Hair follicular keratinocyte (primary cell): Measurements from ENCODE around the gene ATXN10. TPM values are rescaled to one million over a fixed set of nuclear protein-coding genes. Genes with fewer than 3 reads are reported as not detected.

Experiments
- total RNA-seq: library from RNA; depleted of rRNA; stranded (reverse); fragments of >200 nt; gene quantifications from 2 replicates; pipeline ENCODE4 v1.2.3, GENCODE V29; 2015

Gene ATXN10, protein sequence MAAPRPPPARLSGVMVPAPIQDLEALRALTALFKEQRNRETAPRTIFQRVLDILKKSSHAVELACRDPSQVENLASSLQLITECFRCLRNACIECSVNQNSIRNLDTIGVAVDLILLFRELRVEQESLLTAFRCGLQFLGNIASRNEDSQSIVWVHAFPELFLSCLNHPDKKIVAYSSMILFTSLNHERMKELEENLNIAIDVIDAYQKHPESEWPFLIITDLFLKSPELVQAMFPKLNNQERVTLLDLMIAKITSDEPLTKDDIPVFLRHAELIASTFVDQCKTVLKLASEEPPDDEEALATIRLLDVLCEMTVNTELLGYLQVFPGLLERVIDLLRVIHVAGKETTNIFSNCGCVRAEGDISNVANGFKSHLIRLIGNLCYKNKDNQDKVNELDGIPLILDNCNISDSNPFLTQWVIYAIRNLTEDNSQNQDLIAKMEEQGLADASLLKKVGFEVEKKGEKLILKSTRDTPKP
- 69.0 and 77.1 TPM in 2 replicates for total RNA-seq

DNA sequence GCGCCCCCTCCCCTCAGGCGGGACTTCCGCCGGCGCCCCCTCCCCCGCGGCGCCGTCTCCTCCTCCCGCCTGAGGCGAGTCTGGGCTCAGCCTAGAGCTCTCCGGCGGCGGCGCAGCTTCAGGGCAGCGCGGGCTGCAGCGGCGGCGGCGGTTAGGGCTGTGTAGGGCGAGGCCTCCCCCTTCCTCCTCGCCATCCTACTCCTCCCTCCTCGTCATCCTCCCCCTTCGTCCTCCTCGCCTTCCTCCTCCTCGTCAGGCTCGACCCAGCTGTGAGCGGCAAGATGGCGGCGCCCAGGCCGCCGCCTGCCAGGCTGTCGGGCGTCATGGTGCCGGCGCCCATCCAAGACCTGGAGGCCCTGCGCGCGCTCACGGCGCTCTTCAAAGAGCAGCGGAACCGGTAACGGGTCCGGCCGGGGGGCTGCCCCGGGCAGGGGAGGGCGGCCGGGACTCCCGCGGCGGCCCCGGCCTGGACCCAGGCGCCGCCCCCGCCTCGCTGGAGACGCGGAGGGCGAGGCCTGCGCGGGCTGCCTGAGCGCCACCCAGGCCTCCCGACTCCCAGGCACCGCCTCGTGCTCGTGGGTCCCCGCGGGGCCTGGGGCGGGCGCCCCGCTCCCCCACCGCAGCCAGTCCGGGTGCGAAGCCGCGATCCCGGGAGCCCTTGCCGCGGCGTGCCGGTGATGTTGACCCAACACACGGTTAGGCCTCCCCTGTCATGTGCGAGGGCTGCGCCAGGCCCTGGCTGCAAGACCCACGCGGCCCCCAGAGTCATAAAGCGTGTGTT is at the start of gene ATXN10:
Gene ATXN10, plus strand, starts transcription at position 52 of the 781 bp plus-strand sequence. Its CDS starts 230 bp downstream, at position 282.

Other genes starting within 250 kb of the ATXN10 start
- gene FBLN1, start 169.0 kb upstream of the ATXN10 start, total RNA-seq: 16.6 and 20.0 TPM in 2 replicates